IMR-90 (cell line): Measurements from ENCODE around the gene YIPF3. TPM values are rescaled to one million over a fixed set of nuclear protein-coding genes. Genes with fewer than 3 reads are reported as not detected.

Experiments
- ATAC-seq: fragments of 200-7000 bp; cut with Tn5 transposase; 2 replicates; pipeline ENCODE4 v1.9.1; 2020; ENCODE audit warnings: low read depth, mild to moderate bottlenecking, moderate library complexity
- BruUV-seq: library from RNA; stranded (reverse); fragments of 400-500 nt; replicated peaks from 2 replicates; lab custom pipeline; 2021; lab: Mats Ljungman, UMichigan
- CTCF ChIA-PET: fragments of 300-600 bp; formaldehyde crosslinking; extraction: SDS; loops from one replicate; lab custom pipeline; 2021; ENCODE audit warnings: antibody characterized with exemption; lab: Yijun Ruan, JAX
- POLR2A ChIA-PET: fragments of 300-600 bp; sonication (Branson Sonifier 250); formaldehyde crosslinking; loops from one replicate; lab custom pipeline; 2022; ENCODE audit warnings: antibody characterized with exemption; ENCODE audit not compliant: unreplicated experiment; lab: Charles Lee
- DNase-seq: peaks from one replicate; pipeline ENCODE4 v3.0.0; 2013
- H2AFZ ChIP-seq: replicated peaks from 2 replicates; pipeline ENCODE3; 2013; ENCODE audit warnings: low read length, mild to moderate bottlenecking; ENCODE audit not compliant: poor library complexity
- H2AK5ac ChIP-seq: 2 replicates; pipeline ENCODE4 v1.6.1; 2013; ENCODE audit warnings: low read depth, low read length, inconsistent platforms
- H2AK9ac ChIP-seq: replicated peaks from 2 replicates; pipeline ENCODE3; 2013; ENCODE audit warnings: mild to moderate bottlenecking, low read depth, low read length, moderate library complexity; ENCODE audit not compliant: poor library complexity
- H2BK120ac ChIP-seq: 2 replicates; pipeline ENCODE4 v1.6.1; 2013; ENCODE audit warnings: low read depth, low read length, inconsistent platforms
- H2BK15ac ChIP-seq: 3 replicates; pipeline ENCODE4 v1.6.1; 2013; ENCODE audit warnings: low read depth, low read length, inconsistent platforms
- H2BK20ac ChIP-seq: 2 replicates; pipeline ENCODE4 v1.6.1; 2013; ENCODE audit warnings: low read depth, mild to moderate bottlenecking, inconsistent platforms, low read length, moderate library complexity
- H2BK5ac ChIP-seq: 2 replicates; pipeline ENCODE4 v1.6.1; 2013; ENCODE audit warnings: mild to moderate bottlenecking, low read depth, low read length, inconsistent platforms; ENCODE audit not compliant: poor library complexity, severe bottlenecking
- H3K14ac ChIP-seq: replicated peaks from 2 replicates; pipeline ENCODE4 v1.6.1; 2013; ENCODE audit warnings: low read depth, low read length, inconsistent platforms
- H3K18ac ChIP-seq: 2 replicates; pipeline ENCODE4 v1.6.1; 2013; ENCODE audit warnings: low read depth, low read length, control low read depth
- H3K23ac ChIP-seq: 2 replicates; pipeline ENCODE4 v1.6.1; 2013; ENCODE audit warnings: low read depth, low read length, inconsistent platforms
- H3K27ac ChIP-seq: 2 replicates; pipeline ENCODE4 v1.5.1; 2013; ENCODE audit warnings: mild to moderate bottlenecking, control low read depth, low read length; ENCODE audit not compliant: insufficient read depth
- H3K27me3 ChIP-seq: 2 replicates; pipeline ENCODE4 v1.6.1; 2013; ENCODE audit warnings: low read length; ENCODE audit not compliant: control insufficient read depth, insufficient read depth
- H3K36me3 ChIP-seq: 2 replicates; pipeline ENCODE4 v1.6.1; 2013; ENCODE audit warnings: low read length, mixed read lengths; ENCODE audit not compliant: control insufficient read depth, insufficient read depth
- H3K4ac ChIP-seq: 2 replicates; pipeline ENCODE4 v1.6.1; 2013; ENCODE audit warnings: low read depth, low read length, inconsistent platforms
- H3K4me1 ChIP-seq: 2 replicates; pipeline ENCODE4 v1.6.1; 2013; ENCODE audit warnings: low read length, mixed read lengths; ENCODE audit not compliant: control insufficient read depth, insufficient read depth
- H3K4me2 ChIP-seq: 2 replicates; pipeline ENCODE4 v1.6.1; 2013; ENCODE audit warnings: low read depth, mild to moderate bottlenecking, control low read depth, low read length, moderate library complexity
- H3K4me3 ChIP-seq: 2 replicates; pipeline ENCODE4 v1.5.1; 2013; ENCODE audit warnings: low read depth, mild to moderate bottlenecking, control low read depth, low read length, moderate library complexity; ENCODE audit not compliant: insufficient read depth
- H3K56ac ChIP-seq: 2 replicates; pipeline ENCODE4 v1.6.1; 2013; ENCODE audit warnings: low read length, inconsistent platforms; ENCODE audit not compliant: insufficient read depth; ENCODE audit errors: extremely low read depth
- H3K79me1 ChIP-seq, 2 experiments: 2 replicates each; pipeline ENCODE4 v1.6.1; 2013; ENCODE audit warnings: low read length in 2 of 2, inconsistent platforms in 1 of 2, low read depth in 1 of 2
- H3K9ac ChIP-seq: 2 replicates; pipeline ENCODE4 v1.6.1; 2013; ENCODE audit warnings: low read depth, low read length, control low read depth
- H3K9me1 ChIP-seq: 2 replicates; pipeline ENCODE4 v1.6.1; 2013; ENCODE audit warnings: low read length, inconsistent platforms; ENCODE audit not compliant: insufficient read depth
- H3K9me3 ChIP-seq: 2 replicates; pipeline ENCODE4 v1.6.1; 2013; ENCODE audit warnings: low read length; ENCODE audit not compliant: control insufficient read depth, insufficient read depth
- H4K20me1 ChIP-seq: 2 replicates; pipeline ENCODE4 v1.6.1; 2013; ENCODE audit warnings: low read length, inconsistent platforms; ENCODE audit not compliant: insufficient read depth
- H4K5ac ChIP-seq: 2 replicates; pipeline ENCODE4 v1.6.1; 2013; ENCODE audit warnings: mild to moderate bottlenecking, low read depth, low read length, control low read depth
- H4K8ac ChIP-seq, 2 experiments: 2 replicates each; pipeline ENCODE4 v1.6.1; 2013; ENCODE audit warnings: low read depth in 2 of 2, low read length in 2 of 2, control low read depth in 1 of 2, inconsistent platforms in 1 of 2
- H4K91ac ChIP-seq: 2 replicates; pipeline ENCODE4 v1.6.1; 2013; ENCODE audit warnings: low read depth, low read length, inconsistent platforms; ENCODE audit not compliant: insufficient read depth
- BHLHE40 ChIP-seq: fragments of 150-350 bp; IDR thresholded peaks from 2 replicates; pipeline ENCODE4 v1.6.1; 2016; ENCODE audit warnings: mild to moderate bottlenecking, low read depth, low read length
- CEBPB ChIP-seq: IDR thresholded peaks from 2 replicates; pipeline ENCODE4 v1.6.1; 2012; ENCODE audit warnings: low read depth, low read length, improper control_type of control experiment
- CHD1 ChIP-seq: IDR thresholded peaks from 2 replicates; pipeline ENCODE4 v1.6.1; 2012; ENCODE audit warnings: low read depth, low read length, improper control_type of control experiment
- FOS ChIP-seq: fragments of 150-350 bp; IDR thresholded peaks from 2 replicates; pipeline ENCODE4 v1.6.1; 2016; ENCODE audit warnings: low read depth, low read length
- MAFK ChIP-seq: IDR thresholded peaks from 2 replicates; pipeline ENCODE4 v1.6.1; 2012; ENCODE audit warnings: low read depth, low read length, improper control_type of control experiment
- MAZ ChIP-seq: IDR thresholded peaks from 2 replicates; pipeline ENCODE4 v1.6.1; 2012; ENCODE audit warnings: low read depth, mild to moderate bottlenecking, low read length, improper control_type of control experiment, moderate library complexity, borderline replicate concordance
- MXI1 ChIP-seq: IDR thresholded peaks from 2 replicates; pipeline ENCODE4 v1.6.1; 2012; ENCODE audit warnings: low read depth, mild to moderate bottlenecking, low read length, moderate library complexity, borderline replicate concordance
- NFE2L2 ChIP-seq: fragments of 150-350 bp; IDR thresholded peaks from 2 replicates; pipeline ENCODE4 v1.6.1; 2016; ENCODE audit warnings: low read depth, mild to moderate bottlenecking, low read length
- POLR2A ChIP-seq: IDR thresholded peaks from 2 replicates; pipeline ENCODE4 v1.6.1; 2012; ENCODE audit warnings: mild to moderate bottlenecking, low read depth, low read length
- RAD21 ChIP-seq: IDR thresholded peaks from 2 replicates; pipeline ENCODE4 v1.6.1; 2012; ENCODE audit warnings: low read length, improper control_type of control experiment
- RCOR1 ChIP-seq: IDR thresholded peaks from 2 replicates; pipeline ENCODE4 v1.6.1; 2012; ENCODE audit warnings: mild to moderate bottlenecking, low read length, improper control_type of control experiment; ENCODE audit not compliant: insufficient replicate concordance
- RFX5 ChIP-seq: IDR thresholded peaks from 2 replicates; pipeline ENCODE4 v1.8.0; 2012; ENCODE audit warnings: low read depth, mild to moderate bottlenecking, low read length, moderate library complexity
- SMC3 ChIP-seq: fragments of 150-350 bp; IDR thresholded peaks from 2 replicates; pipeline ENCODE4 v1.6.1; 2016; ENCODE audit warnings: low read depth, mild to moderate bottlenecking, antibody characterized with exemption, low read length, moderate library complexity
- USF2 ChIP-seq: fragments of 150-350 bp; IDR thresholded peaks from 2 replicates; pipeline ENCODE4 v1.6.1; 2017; ENCODE audit warnings: mild to moderate bottlenecking, antibody characterized with exemption, low read length, low read depth
- WGBS, 2 experiments: methylation state at CpG; one replicate each; pipeline versions ENCODE4 v1.1.5 to v1.1.7; 2013; ENCODE audit warnings: missing lambda C conversion rate in 2 of 2; ENCODE audit not compliant: insufficient read length in 1 of 2; ENCODE audit errors: extremely low coverage in 2 of 2; 5-methylcytosine and 5-hydroxymethylcytosine counted together
- dilution Hi-C: fragments of 300-500 bp; cut with HindIII; formaldehyde crosslinking; loops from one replicate; pipeline ENCODE4 v1.14.3; 2018; ENCODE audit warnings: low sequenced_read_pairs; ENCODE audit not compliant: unreplicated experiment
- in situ Hi-C: fragments of 300-500 bp; cut with MboI; formaldehyde crosslinking; loops from 3 replicates; pipeline ENCODE4 v1.14.3; 2019; ENCODE audit warnings: low sequenced_read_pairs, inconsistent platforms, mixed read lengths
- intact Hi-C: fragments of 100-400 bp; cut with micrococcal nuclease; formaldehyde crosslinking; loops from 2 replicates; pipeline ENCODE4 v1.10.0; 2022
- polyA plus RNA-seq, 3 experiments: library from polyadenylated mRNA; depleted of rRNA; stranded (reverse); fragments of >200 nt; gene quantifications; 2 replicates each; pipeline ENCODE4 v1.2.3, GENCODE V29; 2012; ENCODE audit warnings: low replicate concordance in 1 of 3
- total RNA-seq: library from RNA; depleted of rRNA; stranded (reverse); fragments of >200 nt; gene quantifications from 2 replicates; pipeline ENCODE4 v1.2.3, GENCODE V29; 2012
- TF ChIP-seq, protein P1 (sequence below): conservative IDR thresholded peaks from 2 replicates; pipeline ENCODE4 v1.5.1; 2012; ENCODE audit warnings: mild to moderate bottlenecking, low read depth, low read length, improper control_type of control experiment

The YIPF3 gene
- total and polyA plus RNA-seq, 2 of the 4 experiments (the other 2 are of a cell fraction) = 114 to 193 TPM

DNA sequence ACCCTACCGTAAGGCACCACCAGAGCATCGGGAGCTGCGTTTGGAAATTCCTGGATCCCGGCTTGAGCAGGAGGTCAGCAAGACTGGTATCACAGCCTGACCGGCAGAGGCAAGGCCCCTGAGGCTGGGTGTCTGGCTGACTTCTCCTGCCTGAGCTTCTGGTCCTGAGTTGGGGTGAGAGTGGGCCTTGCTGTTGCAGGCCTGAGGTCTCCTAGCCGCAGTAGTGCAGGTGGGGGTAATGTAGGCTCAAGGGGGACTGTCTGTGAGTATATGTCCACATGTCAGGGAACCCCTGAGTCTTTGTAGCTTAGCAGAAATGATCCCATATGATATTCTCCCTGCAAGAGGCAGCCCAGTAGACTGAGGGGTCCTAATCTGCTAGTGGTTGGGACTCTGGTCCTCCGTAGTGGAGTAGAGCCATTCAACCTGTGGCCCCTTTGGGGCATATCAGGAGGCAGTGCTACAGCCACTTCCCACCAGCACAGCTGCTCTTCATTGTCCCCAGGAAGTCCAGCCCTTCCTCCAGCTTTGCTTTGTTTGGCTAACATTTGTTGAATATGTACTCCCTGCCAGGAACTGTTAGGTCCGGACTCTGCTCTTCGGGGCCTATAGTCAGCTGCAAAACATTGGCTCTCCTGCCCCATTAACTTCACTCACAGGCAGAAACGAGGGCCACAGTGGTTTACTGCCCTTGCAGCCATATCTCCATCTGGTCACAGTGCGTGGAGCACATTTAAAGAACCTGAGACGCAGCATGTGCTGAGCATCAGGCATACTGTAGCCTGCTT is 17.5 kb downstream of the YIPF3 start:
- no peak overlapping the region for H3K23ac ChIP-seq
- intact Hi-C loops (loop anchor here (5.0 kb wide), 1 partner anchor 132 kb away; the partner anchor contains the start of gene ZNF318), dilution Hi-C loops (no loop called here), in situ Hi-C loops (loop anchor here (5.0 to 10.0 kb wide), 2 partner anchors 37 to 54 kb away; no protein-coding TSS in a partner anchor)
- ChIA-PET POLR2A (no interaction called here), CTCF (no interaction called here)
- peaks cover 29% of the 10 kb centered on the region for H3K4me1 ChIP-seq
- peaks cover 16 to 34% of the 10 kb centered on the region in 2 experiments for H3K79me1 ChIP-seq
- no peak overlapping the region for H3K4me2 ChIP-seq
- H2BK120ac ChIP-seq = no peak overlapping the region
- H2AFZ ChIP-seq = no peak overlapping the region
- no peak overlapping the region for H2BK15ac ChIP-seq
- H3K9me1 ChIP-seq = peaks cover 14% of the 10 kb centered on the region
- H3K14ac ChIP-seq = no peak overlapping the region
- H4K20me1 ChIP-seq = peaks cover 11% of the 10 kb centered on the region; the same call in 1 of the 2 replicates
- 98% methylated on average over 7 of the region's 12 CpGs; no CpG with 5 or more reads in 1 of the 2 experiments for WGBS, 2 experiments
- no peak for DNase-seq
- no peak overlapping the region for H3K18ac ChIP-seq
- no peak for ATAC-seq
- H3K9ac ChIP-seq = no peak overlapping the region
- peaks cover 48% of the 10 kb centered on the region for H3K36me3 ChIP-seq
- H2AK9ac ChIP-seq = no peak overlapping the region
- no peak overlapping the region for H3K4ac ChIP-seq
- H4K8ac ChIP-seq = no peak overlapping the region
- H4K91ac ChIP-seq = no peak overlapping the region
- no peak overlapping the region for H3K56ac ChIP-seq
- no peaks in the 10 kb centered on the region for H3K9me3 ChIP-seq
- H2AK5ac ChIP-seq = no peak overlapping the region
- no peak overlapping the region for H4K5ac ChIP-seq
- no peak overlapping the region for H2BK5ac ChIP-seq
- H3K27me3 ChIP-seq = no peaks in the 10 kb centered on the region
- no peak overlapping the region for H3K4me3 ChIP-seq
- BruUV-seq = no TSS peak
- no peak overlapping the region for H2BK20ac ChIP-seq
- H3K27ac ChIP-seq = no peak overlapping the region
- TF ChIP-seq, protein P1, sequence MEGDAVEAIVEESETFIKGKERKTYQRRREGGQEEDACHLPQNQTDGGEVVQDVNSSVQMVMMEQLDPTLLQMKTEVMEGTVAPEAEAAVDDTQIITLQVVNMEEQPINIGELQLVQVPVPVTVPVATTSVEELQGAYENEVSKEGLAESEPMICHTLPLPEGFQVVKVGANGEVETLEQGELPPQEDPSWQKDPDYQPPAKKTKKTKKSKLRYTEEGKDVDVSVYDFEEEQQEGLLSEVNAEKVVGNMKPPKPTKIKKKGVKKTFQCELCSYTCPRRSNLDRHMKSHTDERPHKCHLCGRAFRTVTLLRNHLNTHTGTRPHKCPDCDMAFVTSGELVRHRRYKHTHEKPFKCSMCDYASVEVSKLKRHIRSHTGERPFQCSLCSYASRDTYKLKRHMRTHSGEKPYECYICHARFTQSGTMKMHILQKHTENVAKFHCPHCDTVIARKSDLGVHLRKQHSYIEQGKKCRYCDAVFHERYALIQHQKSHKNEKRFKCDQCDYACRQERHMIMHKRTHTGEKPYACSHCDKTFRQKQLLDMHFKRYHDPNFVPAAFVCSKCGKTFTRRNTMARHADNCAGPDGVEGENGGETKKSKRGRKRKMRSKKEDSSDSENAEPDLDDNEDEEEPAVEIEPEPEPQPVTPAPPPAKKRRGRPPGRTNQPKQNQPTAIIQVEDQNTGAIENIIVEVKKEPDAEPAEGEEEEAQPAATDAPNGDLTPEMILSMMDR = no peak
- TF ChIP-seq MAFK (no peak), POLR2A (no peak), FOS (no peak), SMC3 (no peak), CEBPB (no peak), MAZ (no peak), MXI1 (no peak), NFE2L2 (no peak), RAD21 (no peak), RCOR1 (no peak), CHD1 (no peak), BHLHE40 (no peak), RFX5 (no peak), USF2 (no peak)
